Activated T-cell treated with anti-CD3 and anti-CD28 coated beads, Interleukin-2, amount 50 U/mL, for 72 hours (primary cell): ENCODE results near the gene TNNT2. TPM values are rescaled to one million over a fixed set of nuclear protein-coding genes. Genes with fewer than 3 reads are reported as not detected.

ENCODE experiments used
- ATAC-seq, 2 donors: fragments of 150-1000 bp; cut with Tn5 transposase; replicated peaks in 1 of 2; 2 replicates each; pipeline ENCODE4 v1.10.0; 2021; ENCODE audit warnings: moderate library complexity in 2 of 2, mild to moderate bottlenecking in 1 of 2
- DNase-seq, 2 donors: peaks; one replicate each; pipeline ENCODE4 v3.0.0; 2021 to 2022; ENCODE audit warnings: mixed read lengths in 1 of 2
- H3K27ac Mint-ChIP-seq: one replicate; pipeline ENCODE4 v1.8.0; 2022; ENCODE audit warnings: mild to moderate bottlenecking, moderate library complexity, mixed read lengths
- H3K27me3 Mint-ChIP-seq: one replicate; pipeline ENCODE4 v1.8.0; 2022; ENCODE audit warnings: low read depth, mixed read lengths
- H3K36me3 Mint-ChIP-seq, 2 donors: one replicate each; pipeline ENCODE4 v1.8.0; 2022; ENCODE audit warnings: mixed read lengths in 2 of 2, mild to moderate bottlenecking in 1 of 2; ENCODE audit not compliant: insufficient read depth in 2 of 2
- H3K4me1 Mint-ChIP-seq: one replicate; pipeline ENCODE4 v1.8.0; 2022; ENCODE audit warnings: low read depth, mixed read lengths
- H3K4me3 Mint-ChIP-seq, 2 donors: one replicate each; pipeline ENCODE4 v1.8.0; 2022; ENCODE audit warnings: mild to moderate bottlenecking in 2 of 2, mixed read lengths in 2 of 2, moderate library complexity in 2 of 2
- H3K9me3 Mint-ChIP-seq, 2 donors: one replicate each; pipeline ENCODE4 v1.8.0; 2022; ENCODE audit warnings: mixed read lengths in 2 of 2
- total RNA-seq, 2 donors: library from RNA; stranded (reverse); gene quantifications; one replicate each; pipeline ENCODE4 v1.2.3, GENCODE V29; 2022

Gene TNNT2
- total RNA-seq, 2 donors from 2014 or later: not detected

DNA sequence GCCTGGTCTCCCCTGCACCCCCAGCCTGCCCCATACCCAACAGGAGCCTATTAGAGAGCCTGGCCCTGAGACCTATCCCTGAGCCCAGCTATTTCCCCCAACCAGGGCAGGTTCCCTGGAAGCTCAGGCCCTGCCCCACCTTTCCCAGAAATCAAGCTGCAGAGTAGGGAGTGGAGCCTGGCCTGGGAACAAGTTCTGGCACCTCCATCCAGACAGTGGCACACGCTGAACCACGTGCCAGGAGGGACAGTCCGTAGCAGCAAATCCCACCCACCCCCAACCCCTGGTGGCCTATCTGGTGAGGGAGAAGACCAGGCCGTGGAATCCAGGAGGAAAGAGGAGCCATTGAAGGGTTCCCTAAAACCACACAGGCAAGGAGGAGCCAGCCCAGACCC lies 22.6 kb downstream of the TNNT2 start:
- H3K9me3 Mint-ChIP-seq: no peaks in the 10 kb centered on the region
- no peaks in the 10 kb centered on the region for H3K4me1 Mint-ChIP-seq
- no peak overlapping the region for H3K27ac Mint-ChIP-seq
- ATAC-seq (no peak), DNase-seq (no peak)
- H3K4me3 Mint-ChIP-seq: no peak overlapping the region
- H3K36me3 Mint-ChIP-seq: no peaks in the 10 kb centered on the region
- peaks cover 7% of the 10 kb centered on the region for H3K27me3 Mint-ChIP-seq

DNA sequence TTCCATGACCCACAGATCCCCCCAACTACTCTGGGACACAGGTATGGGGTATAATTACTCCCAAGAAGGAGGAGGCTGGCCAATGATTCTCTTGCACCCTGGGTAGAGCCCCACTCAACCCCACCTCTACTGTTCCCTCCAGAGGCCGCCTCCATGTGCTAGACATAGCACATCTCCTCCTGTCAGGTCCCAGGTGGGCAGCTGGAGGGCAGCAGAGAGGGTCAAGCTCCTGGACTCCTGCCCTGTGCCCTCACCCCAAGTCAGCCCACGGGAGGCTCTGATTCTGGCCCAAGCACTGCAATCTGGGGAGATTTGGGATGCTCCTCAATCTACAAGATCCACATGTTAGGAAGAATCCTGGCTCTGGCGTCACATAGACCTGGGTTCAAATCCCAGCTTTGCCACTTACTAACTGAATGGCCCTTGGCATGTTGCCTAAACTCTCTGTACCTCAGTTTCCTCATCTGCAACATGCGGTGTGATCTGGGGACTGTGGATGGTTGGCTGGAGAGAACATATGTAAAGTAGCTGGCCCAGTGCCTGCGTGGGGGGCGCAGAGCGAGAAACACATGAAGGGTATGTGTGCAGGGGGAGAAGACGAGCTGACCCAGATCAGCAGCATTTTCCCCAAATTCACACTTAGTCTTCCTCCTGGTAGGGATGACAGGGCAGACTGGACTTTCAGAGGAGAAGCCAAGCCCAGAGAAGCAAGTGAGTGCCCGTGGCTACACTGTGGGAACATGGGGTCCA lies 23.2 kb downstream of the TNNT2 start:
- H3K4me1 Mint-ChIP-seq: no peaks in the 10 kb centered on the region
- H3K36me3 Mint-ChIP-seq: no peaks in the 10 kb centered on the region
- H3K9me3 Mint-ChIP-seq: no peaks in the 10 kb centered on the region
- no peak for ATAC-seq
- H3K27me3 Mint-ChIP-seq: peaks cover 10% of the 10 kb centered on the region
- H3K27ac Mint-ChIP-seq: no peak overlapping the region
- no peak overlapping the region for H3K4me3 Mint-ChIP-seq
- DNase-seq: no peak

DNA sequence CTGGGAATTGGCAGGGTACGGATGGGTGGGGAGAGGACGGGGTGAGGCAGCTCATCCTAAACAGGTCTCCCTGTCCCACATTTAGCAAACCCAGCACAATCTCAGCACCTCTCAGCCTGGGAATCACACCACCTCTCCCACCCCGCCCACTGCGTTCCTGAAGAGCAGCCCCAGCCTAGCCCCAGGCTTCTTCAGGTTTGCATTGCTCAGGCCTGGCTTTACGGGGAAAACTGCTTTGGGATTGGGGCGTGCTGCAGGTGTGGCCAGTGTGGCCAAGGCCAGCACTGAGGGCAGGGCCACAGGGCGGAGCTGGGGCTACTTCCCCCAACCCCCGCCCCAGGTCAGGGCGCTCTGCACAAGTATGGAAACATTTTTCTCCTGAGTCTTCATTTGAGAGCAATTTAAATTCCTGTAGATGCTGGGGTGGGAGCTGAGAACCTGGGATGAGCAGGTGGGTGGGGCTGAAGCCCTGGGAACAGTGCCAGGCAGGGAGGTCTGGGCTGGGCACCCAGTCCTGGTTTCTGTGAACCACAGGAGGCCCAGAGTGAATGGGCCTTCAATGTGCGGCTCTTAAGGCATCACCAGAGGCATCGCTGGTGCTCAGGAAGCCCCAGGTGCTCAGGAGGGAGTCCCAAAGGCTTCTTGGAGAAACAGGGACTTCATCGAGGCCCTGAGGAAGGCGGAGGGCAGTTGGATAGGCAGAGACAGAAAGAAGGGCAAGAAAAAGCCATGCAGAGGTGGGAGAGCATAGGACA lies 24.1 kb downstream of the TNNT2 start:
- Mint-ChIP-seq H3K27me3 (peaks cover 14% of the 10 kb centered on the region), H3K9me3 (no peaks in the 10 kb centered on the region), H3K4me1 (no peaks in the 10 kb centered on the region), H3K27ac (no peak overlapping the region), H3K4me3 (no peak overlapping the region), H3K36me3 (no peaks in the 10 kb centered on the region)
- ATAC-seq (no peak), DNase-seq (no peak)

DNA sequence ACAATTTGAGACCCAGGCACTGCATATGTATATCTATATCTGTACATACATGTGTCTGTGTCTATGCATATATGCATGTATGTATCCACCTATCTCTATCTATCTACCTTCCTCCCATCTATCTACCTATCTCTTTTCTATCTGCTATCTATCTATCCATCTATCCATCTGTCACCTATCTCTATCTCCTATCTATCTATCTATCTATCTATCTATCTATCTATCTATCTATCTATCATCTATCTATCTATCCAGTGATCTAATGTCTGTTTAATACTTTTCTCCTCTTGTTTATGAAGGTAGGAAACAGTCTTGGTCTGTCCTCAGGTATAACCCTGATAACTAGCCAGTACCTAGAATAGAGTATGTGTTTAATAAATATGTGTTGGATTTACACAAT lies 25.9 kb downstream of the TNNT2 start:
- H3K4me3 Mint-ChIP-seq: no peak overlapping the region
- H3K36me3 Mint-ChIP-seq: no peaks in the 10 kb centered on the region
- H3K27me3 Mint-ChIP-seq: peaks cover 22% of the 10 kb centered on the region
- H3K9me3 Mint-ChIP-seq: no peaks in the 10 kb centered on the region
- no peak overlapping the region for H3K27ac Mint-ChIP-seq
- DNase-seq: no peak
- no peaks in the 10 kb centered on the region for H3K4me1 Mint-ChIP-seq
- no peak for ATAC-seq

DNA sequence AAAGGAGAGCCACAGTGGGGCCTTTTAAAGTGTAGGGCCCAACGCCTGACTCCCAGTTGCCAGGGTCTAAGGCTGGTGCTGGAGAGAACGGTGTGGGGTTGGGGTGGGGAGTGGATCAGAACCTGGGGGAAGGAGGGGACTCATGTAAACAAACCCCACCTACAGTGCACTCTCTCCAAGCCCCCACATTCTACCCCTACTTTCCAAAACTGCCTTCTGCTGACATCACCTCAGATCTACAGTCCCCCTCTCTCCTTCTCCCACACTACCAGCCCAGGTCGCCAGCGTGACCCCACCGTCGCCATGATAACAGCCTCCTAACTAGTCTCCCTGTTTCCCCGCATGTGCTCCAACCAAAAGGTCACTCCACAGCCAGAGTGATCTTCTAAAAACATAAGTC lies 26.6 kb downstream of the TNNT2 start:
- no peak overlapping the region for H3K4me3 Mint-ChIP-seq
- H3K9me3 Mint-ChIP-seq: no peaks in the 10 kb centered on the region
- H3K36me3 Mint-ChIP-seq: no peaks in the 10 kb centered on the region
- ATAC-seq: no peak
- peaks cover 22% of the 10 kb centered on the region for H3K27me3 Mint-ChIP-seq
- DNase-seq: no peak
- no peak overlapping the region for H3K27ac Mint-ChIP-seq
- H3K4me1 Mint-ChIP-seq: no peaks in the 10 kb centered on the region

DNA sequence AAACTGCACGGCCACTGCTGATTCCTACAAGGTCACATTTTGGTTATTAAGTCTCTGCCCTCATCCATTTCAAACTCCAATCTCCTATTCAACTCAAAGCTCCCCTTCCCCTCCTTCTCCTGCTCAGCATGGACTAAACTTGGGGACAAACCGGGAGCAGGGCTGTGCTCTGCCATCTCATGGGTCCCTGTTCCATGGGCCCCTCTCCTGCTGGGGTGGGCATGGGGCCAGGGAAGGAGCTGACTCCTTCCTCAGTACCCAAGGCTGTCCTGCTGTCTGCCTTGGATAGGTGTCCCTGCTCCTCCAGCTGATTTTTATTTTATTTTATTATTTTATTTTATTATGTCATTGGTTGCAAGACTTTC lies 27.1 kb downstream of the TNNT2 start:
- Mint-ChIP-seq H3K9me3 (no peaks in the 10 kb centered on the region), H3K27me3 (peaks cover 22% of the 10 kb centered on the region), H3K4me1 (no peaks in the 10 kb centered on the region), H3K36me3 (no peaks in the 10 kb centered on the region), H3K4me3 (no peak overlapping the region), H3K27ac (no peak overlapping the region)
- no peak for ATAC-seq
- DNase-seq: no peak

DNA sequence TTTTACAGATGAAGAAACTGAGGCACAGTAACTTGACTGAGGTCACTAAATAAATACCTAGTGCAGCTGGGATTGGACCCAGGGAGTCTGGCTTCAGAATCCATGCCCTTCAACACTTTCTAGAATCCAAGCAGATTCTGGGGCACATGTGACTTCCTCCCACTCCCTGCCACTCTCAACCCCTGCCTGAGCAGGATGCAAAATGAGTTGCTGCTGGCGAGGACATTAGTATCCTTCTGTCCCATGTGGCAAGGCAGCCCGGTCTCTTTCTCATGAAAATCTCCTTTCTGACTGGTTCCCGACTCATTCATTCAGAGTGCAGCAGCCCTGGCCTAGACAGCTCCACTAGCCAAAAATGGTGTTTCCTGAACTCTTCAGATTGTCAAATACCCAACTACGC lies 28.4 kb downstream of the TNNT2 start:
- no peak overlapping the region for H3K4me3 Mint-ChIP-seq
- peaks cover 22% of the 10 kb centered on the region for H3K27me3 Mint-ChIP-seq
- DNase-seq: no peak

DNA sequence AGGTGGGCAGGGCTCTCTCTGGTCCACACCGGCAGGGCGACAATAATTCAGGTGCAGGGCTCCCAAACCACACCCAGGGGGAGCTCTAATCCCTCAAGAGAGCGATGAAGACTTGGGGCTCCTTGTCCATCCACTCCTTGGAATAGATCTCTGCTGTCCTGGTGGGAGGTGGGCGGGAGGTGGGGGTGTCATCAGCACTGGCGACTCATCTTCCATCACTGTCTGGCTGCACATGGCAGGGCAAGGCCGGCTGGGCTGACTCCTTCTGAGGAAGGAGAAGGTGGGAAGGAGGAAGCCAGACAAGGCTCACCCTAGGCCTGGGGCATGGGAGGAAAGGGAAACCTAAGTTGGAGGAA lies 29.3 kb downstream of the TNNT2 start:
- ATAC-seq (peak in 1 of 2 donors; percentile 55), DNase-seq (peak; percentile 37 to 38)
- no peak overlapping the region for H3K4me3 Mint-ChIP-seq
- H3K36me3 Mint-ChIP-seq: no peaks in the 10 kb centered on the region
- no peaks in the 10 kb centered on the region for H3K4me1 Mint-ChIP-seq
- no peak overlapping the region for H3K27ac Mint-ChIP-seq
- H3K9me3 Mint-ChIP-seq: no peaks in the 10 kb centered on the region
- peaks cover 22% of the 10 kb centered on the region for H3K27me3 Mint-ChIP-seq

More for the DNA sequence above, 28.4 kb downstream of the TNNT2 start:
- Mint-ChIP-seq H3K9me3 (no peaks in the 10 kb centered on the region), H3K27ac (no peak overlapping the region), H3K36me3 (no peaks in the 10 kb centered on the region), H3K4me1 (no peaks in the 10 kb centered on the region)
- no peak for ATAC-seq

DNA sequence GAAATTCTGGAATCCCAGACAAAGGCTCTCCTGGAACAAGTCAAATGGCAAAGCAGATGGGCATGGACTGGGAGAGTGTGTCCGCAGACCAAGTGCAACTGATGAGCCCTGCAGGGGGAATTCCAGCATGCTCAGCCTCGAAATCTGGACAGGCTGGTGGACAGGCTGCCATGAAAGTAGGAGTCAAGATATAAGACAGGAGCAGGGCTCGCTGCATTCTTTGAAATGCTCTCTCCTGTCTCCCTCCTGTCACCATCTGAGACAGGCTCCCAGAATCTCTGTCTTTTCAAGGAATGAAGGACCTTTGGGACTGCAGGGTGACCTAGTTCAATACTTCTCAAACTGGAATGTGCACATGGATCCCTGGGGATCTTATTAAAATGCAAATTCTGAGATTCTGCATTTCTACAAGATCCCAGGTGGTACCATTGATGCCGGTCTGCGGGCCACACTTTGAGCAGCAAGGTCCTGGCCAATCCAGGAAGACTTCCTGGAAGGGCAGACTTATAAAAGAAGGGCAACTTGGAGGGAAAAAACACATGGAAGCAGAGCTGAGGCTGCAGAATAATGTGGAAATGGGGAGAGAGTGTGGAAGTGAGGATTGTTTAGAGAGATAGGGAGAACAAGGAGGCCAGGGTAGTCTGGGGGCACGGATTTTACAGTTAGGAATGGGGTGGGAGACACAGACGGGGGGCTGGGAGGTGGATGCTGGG lies 29.8 kb downstream of the TNNT2 start:
- ATAC-seq: no peak
- Mint-ChIP-seq H3K27me3 (peaks cover 22% of the 10 kb centered on the region), H3K9me3 (no peaks in the 10 kb centered on the region), H3K4me3 (no peak overlapping the region), H3K36me3 (no peaks in the 10 kb centered on the region), H3K27ac (no peak overlapping the region), H3K4me1 (no peaks in the 10 kb centered on the region)
- DNase-seq: no peak

DNA sequence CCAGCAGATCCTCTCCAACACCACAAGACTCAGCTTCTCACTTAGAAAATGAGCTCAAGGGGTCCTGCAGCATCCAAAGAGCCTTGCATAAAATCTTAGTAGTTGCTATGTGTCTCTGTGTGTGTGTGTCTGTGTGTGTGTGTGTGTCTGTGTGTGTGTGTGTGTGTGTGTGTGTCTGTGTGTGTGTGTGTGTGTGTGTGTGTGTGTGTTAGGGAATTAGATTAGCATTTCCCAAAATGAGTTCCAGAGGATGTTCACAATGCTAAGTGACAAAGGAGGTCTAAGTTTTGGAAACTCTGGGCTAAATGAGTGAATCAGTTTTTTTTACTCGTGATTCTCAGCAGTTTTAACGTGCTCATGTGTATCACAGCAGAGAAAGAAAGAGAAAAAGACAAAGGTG lies 30.5 kb downstream of the TNNT2 start:
- Mint-ChIP-seq H3K4me1 (no peaks in the 10 kb centered on the region), H3K27ac (no peak overlapping the region), H3K9me3 (no peaks in the 10 kb centered on the region), H3K4me3 (no peak overlapping the region), H3K27me3 (peaks cover 22% of the 10 kb centered on the region), H3K36me3 (no peaks in the 10 kb centered on the region)
- no peak for DNase-seq
- ATAC-seq: no peak

DNA sequence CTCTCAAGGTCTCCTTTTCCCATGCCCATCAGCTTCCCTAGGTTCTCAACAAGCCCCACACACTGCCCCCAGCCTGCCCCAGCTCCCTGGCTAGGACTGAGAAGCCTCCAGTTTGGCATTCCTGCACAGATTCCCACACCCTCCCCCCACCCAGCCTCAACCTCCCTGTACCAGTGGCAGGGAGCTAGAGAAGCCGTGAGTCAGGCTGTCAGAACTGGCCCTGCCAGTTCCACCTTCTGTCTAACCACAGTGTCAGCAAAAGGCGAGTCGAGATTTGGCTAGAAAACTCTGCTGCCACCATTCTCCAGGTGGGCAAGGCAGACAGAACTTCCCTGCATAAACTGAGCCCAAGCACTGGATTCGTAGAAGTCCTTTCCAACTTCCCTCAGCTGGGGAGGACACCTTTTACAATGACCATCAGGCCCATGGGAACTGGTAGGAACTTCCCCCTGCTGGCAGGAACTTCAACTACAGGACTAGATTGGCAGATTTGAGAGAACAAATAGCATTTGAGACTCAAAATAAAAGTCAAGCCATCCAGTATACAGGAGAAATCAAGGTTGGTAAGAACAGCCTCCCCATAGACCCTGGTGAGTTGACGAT lies 31.0 kb downstream of the TNNT2 start:
- H3K4me3 Mint-ChIP-seq: no peak overlapping the region
- no peaks in the 10 kb centered on the region for H3K4me1 Mint-ChIP-seq
- DNase-seq (peak; percentile 5 to 14), ATAC-seq (no peak)
- no peaks in the 10 kb centered on the region for H3K36me3 Mint-ChIP-seq
- no peak overlapping the region for H3K27ac Mint-ChIP-seq
- H3K9me3 Mint-ChIP-seq: peaks cover 0 to under 1% of the 10 kb centered on the region in 2 donors
- peaks cover 22% of the 10 kb centered on the region for H3K27me3 Mint-ChIP-seq

DNA sequence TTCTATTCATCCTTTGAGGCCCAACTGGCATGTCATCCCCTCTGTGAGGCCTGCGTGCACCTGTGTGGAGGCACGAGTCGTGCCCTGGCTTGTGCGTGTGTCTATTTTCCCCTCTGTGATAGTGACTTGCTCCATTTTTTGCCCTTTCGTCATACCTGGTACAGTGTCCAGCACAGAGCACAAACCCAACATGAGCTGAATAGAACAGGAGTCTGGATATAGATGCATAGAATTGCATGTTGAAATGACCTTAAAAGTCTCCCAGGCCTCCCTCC lies 32.5 kb downstream of the TNNT2 start:
- Mint-ChIP-seq H3K4me3 (no peak overlapping the region), H3K4me1 (no peaks in the 10 kb centered on the region), H3K27ac (no peak overlapping the region), H3K27me3 (peaks cover 16% of the 10 kb centered on the region), H3K9me3 (peaks cover 1% of the 10 kb centered on the region in 2 donors), H3K36me3 (no peaks in the 10 kb centered on the region)
- DNase-seq: no peak
- no peak for ATAC-seq
